NCI-H345 treated with DMSO at 0.1 percent for 48 hours (cell line): ENCODE results near the gene NUMB.

Experiments used
- DNase-seq: peaks from one replicate; lab custom pipeline; 2025; ENCODE audit not compliant: unreplicated experiment; lab: John Stamatoyannopoulos, UW

The NUMB gene

GRCh38 chr14:73248108-73248868, 210.1 kb downstream of the NUMB start:
- no peak for DNase-seq

- DNase-seq = no peak
Measured at GRCh38 chr14:73246387-73247150, 211.8 kb downstream of the NUMB start.

- no peak for DNase-seq
Measured at GRCh38 chr14:73245480-73246325, 212.6 kb downstream of the NUMB start.

- no peak for DNase-seq
Measured at GRCh38 chr14:73244541-73245290, 213.6 kb downstream of the NUMB start.

GRCh38 chr14:73243748-73244147, 214.6 kb downstream of the NUMB start:
- no peak for DNase-seq

- DNase-seq = no peak
Measured at GRCh38 chr14:73243341-73243740, 215.0 kb downstream of the NUMB start.

GRCh38 chr14:73242357-73242901, 215.9 kb downstream of the NUMB start:
- DNase-seq = no peak

- DNase-seq = no peak
Measured at GRCh38 chr14:73241481-73242165, 216.7 kb downstream of the NUMB start.

GRCh38 chr14:73240816-73241480, 217.4 kb downstream of the NUMB start:
- no peak for DNase-seq

- no peak for DNase-seq
Measured at GRCh38 chr14:73239393-73240241, 218.7 kb downstream of the NUMB start.

- no peak for DNase-seq
Measured at GRCh38 chr14:73238941-73239340, 219.4 kb downstream of the NUMB start.

- DNase-seq = no peak
Measured at GRCh38 chr14:73238424-73238852, 219.9 kb downstream of the NUMB start.

- DNase-seq = no peak
Measured at GRCh38 chr14:73237786-73238423, 220.4 kb downstream of the NUMB start.

- no peak for DNase-seq
Measured at GRCh38 chr14:73237219-73237785, 221.0 kb downstream of the NUMB start, which contains the start of gene PAPLN. TSS of gene PAPLN (plus strand) at chr14:73237506. CDS start at chr14:73239779, 2,273 bp downstream.

- DNase-seq = no peak
Measured at GRCh38 chr14:73236752-73237218, 221.6 kb downstream of the NUMB start.

GRCh38 chr14:73236157-73236556, 222.2 kb downstream of the NUMB start:
- no peak for DNase-seq

- DNase-seq = no peak
Measured at GRCh38 chr14:73235531-73236155, 222.7 kb downstream of the NUMB start.
